Keratinocyte (primary cell): ENCODE results near the gene PRDM11. TPM values are rescaled to one million over a fixed set of nuclear protein-coding genes. Genes with fewer than 3 reads are reported as not detected.

Source experiments
- DNase-seq: peaks from one replicate; pipeline ENCODE4 v3.0.0-alpha.2; 2011; ENCODE audit warnings: low read depth, missing footprints, low spot score
- FAIRE-seq: peaks from 2 replicates; lab custom pipeline; 2011; peaks lifted over from hg19 to GRCh38; lab: Jason Lieb, UNC
- H2AFZ ChIP-seq: 2 replicates; pipeline ENCODE4 v1.6.0; 2012; ENCODE audit warnings: low read length, control low read depth, inconsistent platforms; ENCODE audit not compliant: control insufficient read depth
- H3K27ac ChIP-seq: 2 replicates; pipeline ENCODE4 v1.5.1; 2011; ENCODE audit warnings: low read length; ENCODE audit not compliant: control insufficient read depth, insufficient read depth
- H3K27me3 ChIP-seq: 3 replicates; pipeline ENCODE4 v1.6.0; 2011; ENCODE audit warnings: low read length; ENCODE audit not compliant: control insufficient read depth, insufficient read depth; ENCODE audit errors: extremely low read depth
- H3K36me3 ChIP-seq, 2 experiments: 2 replicates in 1 of 2; 3 replicates in 1 of 2; pipeline ENCODE4 v1.5.1; 2011; ENCODE audit warnings: low read length in 2 of 2, mild to moderate bottlenecking in 1 of 2; ENCODE audit not compliant: control insufficient read depth in 2 of 2, insufficient read depth in 2 of 2; ENCODE audit errors: extremely low read depth in 1 of 2
- H3K4me1 ChIP-seq: 3 replicates; pipeline ENCODE4 v1.5.1; 2011; ENCODE audit warnings: low read length; ENCODE audit not compliant: control insufficient read depth, insufficient read depth; ENCODE audit errors: extremely low read depth
- H3K4me2 ChIP-seq: 3 replicates; pipeline ENCODE4 v1.6.0; 2011; ENCODE audit warnings: low read depth, low read length; ENCODE audit not compliant: control insufficient read depth, insufficient read depth; ENCODE audit errors: extremely low read depth
- H3K4me3 ChIP-seq, 3 experiments: fragments of 200-600 bp in 1 of 3; sonication (generic) in 1 of 3; 2 replicates in 2 of 3; 3 replicates in 1 of 3; pipeline ENCODE4 v1.5.1; 2011 to 2016; ENCODE audit warnings: low read length in 3 of 3, mild to moderate bottlenecking in 3 of 3, control low read depth in 2 of 3, inconsistent platforms in 1 of 3, low read depth in 1 of 3, mixed read lengths in 1 of 3, mixed run types in 1 of 3, moderate library complexity in 1 of 3; ENCODE audit not compliant: control insufficient read depth in 2 of 3, insufficient read depth in 2 of 3; ENCODE audit errors: extremely low read depth in 1 of 3
- H3K79me2 ChIP-seq: 2 replicates; pipeline ENCODE4 v1.6.0; 2012; ENCODE audit warnings: low read length; ENCODE audit not compliant: control insufficient read depth, insufficient read depth
- H3K9ac ChIP-seq: 3 replicates; pipeline ENCODE4 v1.6.0; 2011; ENCODE audit warnings: low read length; ENCODE audit not compliant: control insufficient read depth, insufficient read depth; ENCODE audit errors: extremely low read depth
- H3K9me1 ChIP-seq: 3 replicates; pipeline ENCODE4 v1.6.0; 2011; ENCODE audit warnings: low read length; ENCODE audit not compliant: control insufficient read depth, insufficient read depth; ENCODE audit errors: extremely low read depth
- H3K9me3 ChIP-seq: 2 replicates; pipeline ENCODE4 v1.5.1; 2012; ENCODE audit warnings: low read depth, low read length; ENCODE audit not compliant: control insufficient read depth
- H4K20me1 ChIP-seq: 3 replicates; pipeline ENCODE4 v1.6.0; 2011; ENCODE audit warnings: low read length; ENCODE audit not compliant: control insufficient read depth, insufficient read depth; ENCODE audit errors: extremely low read depth
- CTCF ChIP-seq, 3 experiments: IDR thresholded peaks in 1 of 3; conservative IDR thresholded peaks in 1 of 3; optimal IDR thresholded peaks in 1 of 3; 2 replicates in 2 of 3; 3 replicates in 1 of 3; pipeline versions ENCODE3 to v1.5.1; 2011; ENCODE audit warnings: low read length in 3 of 3, mild to moderate bottlenecking in 3 of 3, moderate library complexity in 2 of 3, control low read depth in 1 of 3, inconsistent platforms in 1 of 3; ENCODE audit not compliant: insufficient read depth in 2 of 3; ENCODE audit errors: extremely low read depth in 1 of 3
- EZH2 ChIP-seq: IDR thresholded peaks from one replicate; pipeline ENCODE4 v1.6.1; 2012; ENCODE audit warnings: inconsistent platforms, mild to moderate bottlenecking, low read length, moderate library complexity
- dilution Hi-C: fragments of 300-500 bp; cut with MboI; formaldehyde crosslinking; loops from one replicate; pipeline ENCODE4 v1.7.0; 2020; ENCODE audit warnings: low sequenced_read_pairs; ENCODE audit not compliant: extremely low pct_ligation_motif_present
- polyA plus RNA-seq, 5 experiments: library from polyadenylated mRNA; depleted of rRNA in 3 of 5; stranded (reverse) in 3 of 5; stranded (forward) in 1 of 5; unstranded in 1 of 5; fragments of >200 nt; gene quantifications; 1 replicate in 1 of 5; 2 replicates in 3 of 5; 3 replicates in 1 of 5; pipeline versions ENCODE4 v1.2.1 to v1.2.3, GENCODE V29; 2011 to 2012; ENCODE audit warnings: missing spikeins in 2 of 5, low read depth in 1 of 5, low replicate concordance in 1 of 5

PRDM11 gene
- polyA plus RNA-seq, 1 donor (not counting 4 experiments of a cell fraction or from before 2014, with no cell fraction given): 2.1 TPM

- Histone ChIP-seq H3K27me3 (no peaks in the 10 kb centered on the region), H3K9ac (no peak overlapping the region), H4K20me1 (no peaks in the 10 kb centered on the region), H3K4me2 (no peak overlapping the region), H3K9me1 (no peaks in the 10 kb centered on the region), H3K9me3 (no peaks in the 10 kb centered on the region), H3K36me3 (no peaks in the 10 kb centered on the region), H2AFZ (no peak overlapping the region), H3K4me1 (peaks cover 14% of the 10 kb centered on the region), H3K79me2 (no peaks in the 10 kb centered on the region), H3K27ac (no peak overlapping the region), H3K4me3 (no peak overlapping the region)
- TF ChIP-seq CTCF (optimal IDR thresholded peaks at IDR 0.05 in 1 of 3, IDR thresholded peaks at IDR 0.05 in 1 of 3, conservative IDR thresholded peaks at IDR 0.05 in 1 of 3; ENCODE audit: extremely low read depth in 1 of 3, insufficient read depth in 2 of 3, low read length in 3 of 3): no peak
- DNase-seq: no peak
- dilution Hi-C loops: no loop called here
- FAIRE-seq: no peak
These were observed 40.0 kb upstream of the PRDM11 start for GRCh38 chr11:45106440-45106839.

GRCh38 chr11:45107029-45107428 lies 39.4 kb upstream of the PRDM11 start:
- Histone ChIP-seq H4K20me1 (no peaks in the 10 kb centered on the region), H3K27me3 (no peaks in the 10 kb centered on the region), H3K79me2 (no peaks in the 10 kb centered on the region), H3K9me3 (no peaks in the 10 kb centered on the region), H3K9me1 (no peaks in the 10 kb centered on the region), H2AFZ (no peak overlapping the region), H3K27ac (no peak overlapping the region), H3K36me3 (no peaks in the 10 kb centered on the region), H3K4me1 (peaks cover 14% of the 10 kb centered on the region), H3K4me2 (no peak overlapping the region), H3K9ac (no peak overlapping the region), H3K4me3 (no peak overlapping the region)
- no peak for DNase-seq
- TF ChIP-seq CTCF (optimal IDR thresholded peaks at IDR 0.05 in 1 of 3, IDR thresholded peaks at IDR 0.05 in 1 of 3, conservative IDR thresholded peaks at IDR 0.05 in 1 of 3; ENCODE audit: extremely low read depth in 1 of 3, insufficient read depth in 2 of 3, low read length in 3 of 3) (no peak), EZH2 (no peak)
- dilution Hi-C loops: no loop called here
- no peak for FAIRE-seq
